ENCODE measurements around the gene RTN3.
"Not testable (repeated sequence)": the region's sequence is repeated elsewhere in the genome, so short reads cannot be mapped to it uniquely, and the experiment has no call there.

Gene RTN3, protein sequence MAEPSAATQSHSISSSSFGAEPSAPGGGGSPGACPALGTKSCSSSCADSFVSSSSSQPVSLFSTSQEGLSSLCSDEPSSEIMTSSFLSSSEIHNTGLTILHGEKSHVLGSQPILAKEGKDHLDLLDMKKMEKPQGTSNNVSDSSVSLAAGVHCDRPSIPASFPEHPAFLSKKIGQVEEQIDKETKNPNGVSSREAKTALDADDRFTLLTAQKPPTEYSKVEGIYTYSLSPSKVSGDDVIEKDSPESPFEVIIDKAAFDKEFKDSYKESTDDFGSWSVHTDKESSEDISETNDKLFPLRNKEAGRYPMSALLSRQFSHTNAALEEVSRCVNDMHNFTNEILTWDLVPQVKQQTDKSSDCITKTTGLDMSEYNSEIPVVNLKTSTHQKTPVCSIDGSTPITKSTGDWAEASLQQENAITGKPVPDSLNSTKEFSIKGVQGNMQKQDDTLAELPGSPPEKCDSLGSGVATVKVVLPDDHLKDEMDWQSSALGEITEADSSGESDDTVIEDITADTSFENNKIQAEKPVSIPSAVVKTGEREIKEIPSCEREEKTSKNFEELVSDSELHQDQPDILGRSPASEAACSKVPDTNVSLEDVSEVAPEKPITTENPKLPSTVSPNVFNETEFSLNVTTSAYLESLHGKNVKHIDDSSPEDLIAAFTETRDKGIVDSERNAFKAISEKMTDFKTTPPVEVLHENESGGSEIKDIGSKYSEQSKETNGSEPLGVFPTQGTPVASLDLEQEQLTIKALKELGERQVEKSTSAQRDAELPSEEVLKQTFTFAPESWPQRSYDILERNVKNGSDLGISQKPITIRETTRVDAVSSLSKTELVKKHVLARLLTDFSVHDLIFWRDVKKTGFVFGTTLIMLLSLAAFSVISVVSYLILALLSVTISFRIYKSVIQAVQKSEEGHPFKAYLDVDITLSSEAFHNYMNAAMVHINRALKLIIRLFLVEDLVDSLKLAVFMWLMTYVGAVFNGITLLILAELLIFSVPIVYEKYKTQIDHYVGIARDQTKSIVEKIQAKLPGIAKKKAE

GRCh38 chr11:63681321-63682065 is at the start of gene RTN3:
Gene RTN3, plus strand, starts transcription at chr11:63681500. Its CDS starts 137 bp downstream, at chr11:63681637.
- H3K27me3 ChIP-seq (replicated peaks; ENCODE audit: control insufficient read depth, insufficient read depth, low read length): no peaks in the 10 kb centered on the region

GRCh38 chr11:63635762-63636465 is 45.4 kb upstream of the RTN3 start:
- peaks cover 79% of the 10 kb centered on the region for H3K36me3 ChIP-seq (ENCODE audit: control insufficient read depth, insufficient read depth, low read length, severe bottlenecking)
- no peaks in the 10 kb centered on the region for H3K9me3 ChIP-seq (ENCODE audit: control insufficient read depth, low read length)
- no peaks in the 10 kb centered on the region for H3K4me1 ChIP-seq (ENCODE audit: control insufficient read depth, insufficient read depth, low read length)
- no peak overlapping the region for H3K4me3 ChIP-seq (ENCODE audit: low read length)
- peak; percentile 82 for DNase-seq (ENCODE audit: low read depth)
- no peak overlapping the region for H3K9ac ChIP-seq (ENCODE audit: low read length)
- no peaks in the 10 kb centered on the region for H3K27me3 ChIP-seq (replicated peaks; ENCODE audit: control insufficient read depth, insufficient read depth, low read length)

More at GRCh38 chr11:63681321-63682065, at the start of gene RTN3:
- peak within 1 kb of the TSS; percentile 100 for H3K4me3 ChIP-seq (ENCODE audit: low read length)
- DNase-seq (ENCODE audit: low read depth): peak; percentile 99
- no peaks in the 10 kb centered on the region for H3K9me3 ChIP-seq (ENCODE audit: control insufficient read depth, low read length)
- peaks cover 41% of the 10 kb centered on the region for H3K4me1 ChIP-seq (ENCODE audit: control insufficient read depth, insufficient read depth, low read length)
- H3K9ac ChIP-seq (ENCODE audit: low read length): peak within 1 kb of the TSS; percentile 99
- no peaks in the 10 kb centered on the region for H3K36me3 ChIP-seq (ENCODE audit: control insufficient read depth, insufficient read depth, low read length, severe bottlenecking)

- not testable (repeated sequence) for H3K9ac ChIP-seq (ENCODE audit: low read length); H3K9me3 ChIP-seq (ENCODE audit: control insufficient read depth, low read length); H3K27me3 ChIP-seq (replicated peaks; ENCODE audit: control insufficient read depth, insufficient read depth, low read length); H3K4me1 ChIP-seq (ENCODE audit: control insufficient read depth, insufficient read depth, low read length); DNase-seq (ENCODE audit: low read depth); H3K4me3 ChIP-seq (ENCODE audit: low read length)
- H3K36me3 ChIP-seq (ENCODE audit: control insufficient read depth, insufficient read depth, low read length, severe bottlenecking): peaks cover 79% of the 10 kb centered on the region
These were observed 42.9 kb upstream of the RTN3 start for GRCh38 chr11:63638436-63638835.

DNA sequence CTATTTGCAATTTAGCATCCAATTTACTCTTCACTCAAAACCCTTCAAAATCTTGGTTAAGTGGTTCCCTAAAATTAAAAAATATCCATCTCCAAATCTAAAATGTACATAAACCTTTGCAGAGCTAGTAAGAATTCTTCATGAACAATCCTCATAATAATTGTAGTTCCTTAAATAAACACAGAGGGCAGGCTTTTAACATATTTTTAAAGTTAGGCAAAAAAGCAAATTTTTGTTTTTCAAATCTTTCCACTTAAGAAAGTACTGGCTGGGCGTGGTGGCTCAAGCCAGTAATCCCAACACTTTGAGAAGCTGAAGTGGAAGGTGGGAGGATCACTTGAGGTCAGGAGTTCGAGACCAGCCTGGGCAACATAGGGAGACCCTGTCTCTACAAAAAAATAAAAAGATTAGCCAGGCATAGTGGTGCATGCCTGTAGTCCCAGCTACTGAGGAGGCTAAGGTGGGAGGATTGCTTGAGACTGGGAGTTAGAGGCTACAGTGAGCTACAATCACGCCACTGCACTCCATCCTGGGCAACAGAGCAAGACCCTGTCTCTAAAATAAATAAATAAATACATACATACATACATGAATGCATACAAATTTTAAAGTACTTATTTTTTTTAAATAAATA is 42.0 kb upstream of the RTN3 start:
- Histone ChIP-seq H3K36me3 (ENCODE audit: control insufficient read depth, insufficient read depth, low read length, severe bottlenecking) (peaks cover 86% of the 10 kb centered on the region), H3K27me3 (replicated peaks; ENCODE audit: control insufficient read depth, insufficient read depth, low read length) (no peaks in the 10 kb centered on the region), H3K4me1 (ENCODE audit: control insufficient read depth, insufficient read depth, low read length) (peaks cover 6% of the 10 kb centered on the region), H3K9me3 (ENCODE audit: control insufficient read depth, low read length) (no peaks in the 10 kb centered on the region), H3K4me3 (ENCODE audit: low read length) (no peak overlapping the region), H3K9ac (ENCODE audit: low read length) (no peak overlapping the region)
- DNase-seq (ENCODE audit: low read depth): peak; percentile 78

- peak overlapping the region; percentile 36 for H3K9ac ChIP-seq (ENCODE audit: low read length)
- peaks cover 9% of the 10 kb centered on the region for H3K4me1 ChIP-seq (ENCODE audit: control insufficient read depth, insufficient read depth, low read length)
- peaks cover 87% of the 10 kb centered on the region for H3K36me3 ChIP-seq (ENCODE audit: control insufficient read depth, insufficient read depth, low read length, severe bottlenecking)
- H3K4me3 ChIP-seq (ENCODE audit: low read length): no peak overlapping the region
- H3K27me3 ChIP-seq (replicated peaks; ENCODE audit: control insufficient read depth, insufficient read depth, low read length): no peaks in the 10 kb centered on the region
- H3K9me3 ChIP-seq (ENCODE audit: control insufficient read depth, low read length): no peaks in the 10 kb centered on the region
- DNase-seq (ENCODE audit: low read depth): peak; percentile 34
These were observed 39.6 kb upstream of the RTN3 start for GRCh38 chr11:63641727-63642126.

- Histone ChIP-seq H3K4me3 (ENCODE audit: low read length) (no peak overlapping the region), H3K27me3 (replicated peaks; ENCODE audit: control insufficient read depth, insufficient read depth, low read length) (no peaks in the 10 kb centered on the region)
These were observed 38.1 kb upstream of the RTN3 start for GRCh38 chr11:63643205-63643604.

DNA sequence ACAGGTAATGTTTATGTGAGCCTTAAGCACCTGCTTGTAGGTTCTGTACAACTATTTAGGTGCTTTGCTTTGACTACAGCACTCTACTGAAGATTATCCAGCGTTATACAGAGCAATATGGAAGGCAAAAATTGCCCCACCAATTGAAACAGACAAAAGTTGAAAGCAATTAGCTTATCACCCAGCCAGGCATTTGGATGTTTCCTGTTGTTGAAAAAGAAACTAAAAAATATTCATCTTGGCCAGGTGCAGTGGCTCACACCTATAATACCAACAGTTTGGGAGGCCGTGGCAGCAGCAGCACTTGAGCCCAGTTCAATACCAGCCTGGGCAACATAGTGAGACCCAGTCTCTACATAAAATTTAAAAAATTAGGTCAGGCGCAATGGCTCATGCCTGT is 28.6 kb upstream of the RTN3 start:
- Histone ChIP-seq H3K4me1 (ENCODE audit: control insufficient read depth, insufficient read depth, low read length) (peaks cover 9% of the 10 kb centered on the region), H3K9ac (ENCODE audit: low read length) (no peak overlapping the region), H3K9me3 (ENCODE audit: control insufficient read depth, low read length) (no peaks in the 10 kb centered on the region), H3K4me3 (ENCODE audit: low read length) (no peak overlapping the region), H3K36me3 (ENCODE audit: control insufficient read depth, insufficient read depth, low read length, severe bottlenecking) (peaks cover 84% of the 10 kb centered on the region), H3K27me3 (replicated peaks; ENCODE audit: control insufficient read depth, insufficient read depth, low read length) (no peaks in the 10 kb centered on the region)
- no peak for DNase-seq (ENCODE audit: low read depth)

More at GRCh38 chr11:63643205-63643604, 38.1 kb upstream of the RTN3 start:
- DNase-seq (ENCODE audit: low read depth): no peak
- H3K36me3 ChIP-seq (ENCODE audit: control insufficient read depth, insufficient read depth, low read length, severe bottlenecking): peaks cover 87% of the 10 kb centered on the region
- peaks cover 9% of the 10 kb centered on the region for H3K4me1 ChIP-seq (ENCODE audit: control insufficient read depth, insufficient read depth, low read length)
- H3K9ac ChIP-seq (ENCODE audit: low read length): no peak overlapping the region
- H3K9me3 ChIP-seq (ENCODE audit: control insufficient read depth, low read length): no peaks in the 10 kb centered on the region

GRCh38 chr11:63660972-63661371 is 20.3 kb upstream of the RTN3 start:
- no peaks in the 10 kb centered on the region for H3K27me3 ChIP-seq (replicated peaks; ENCODE audit: control insufficient read depth, insufficient read depth, low read length)
- no peak overlapping the region for H3K4me3 ChIP-seq (ENCODE audit: low read length)
- peaks cover 25% of the 10 kb centered on the region for H3K36me3 ChIP-seq (ENCODE audit: control insufficient read depth, insufficient read depth, low read length, severe bottlenecking)
- peaks cover 24% of the 10 kb centered on the region for H3K4me1 ChIP-seq (ENCODE audit: control insufficient read depth, insufficient read depth, low read length)
- no peaks in the 10 kb centered on the region for H3K9me3 ChIP-seq (ENCODE audit: control insufficient read depth, low read length)
- H3K9ac ChIP-seq (ENCODE audit: low read length): no peak overlapping the region
- DNase-seq (ENCODE audit: low read depth): no peak

GRCh38 chr11:63663809-63664208 is 17.5 kb upstream of the RTN3 start:
- H3K4me1 ChIP-seq (ENCODE audit: control insufficient read depth, insufficient read depth, low read length): peaks cover 53% of the 10 kb centered on the region
- DNase-seq (ENCODE audit: low read depth): peak; percentile 71
- no peaks in the 10 kb centered on the region for H3K9me3 ChIP-seq (ENCODE audit: control insufficient read depth, low read length)
- H3K36me3 ChIP-seq (ENCODE audit: control insufficient read depth, insufficient read depth, low read length, severe bottlenecking): no peaks in the 10 kb centered on the region
- no peak overlapping the region for H3K9ac ChIP-seq (ENCODE audit: low read length)
- no peak overlapping the region for H3K4me3 ChIP-seq (ENCODE audit: low read length)
- no peaks in the 10 kb centered on the region for H3K27me3 ChIP-seq (replicated peaks; ENCODE audit: control insufficient read depth, insufficient read depth, low read length)

DNA sequence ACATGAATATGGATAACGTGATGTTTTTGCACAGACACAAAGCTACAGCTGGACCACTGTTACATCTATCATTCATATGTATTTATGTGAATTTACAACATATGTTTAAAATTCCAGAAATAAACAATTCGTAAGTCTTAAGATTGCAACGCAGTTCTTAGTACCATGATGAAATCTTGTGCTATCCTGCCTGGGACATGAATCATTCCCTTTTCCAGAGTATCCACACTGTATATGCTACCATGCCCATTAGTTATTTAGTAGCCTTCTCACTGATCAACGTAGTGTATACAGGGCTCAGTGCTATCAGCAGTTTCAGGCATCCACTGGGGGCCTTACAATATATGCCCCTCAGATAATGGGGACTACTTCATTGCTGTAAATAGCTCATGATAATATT is 14.4 kb upstream of the RTN3 start:
- Histone ChIP-seq H3K4me3 (ENCODE audit: low read length) (peak overlapping the region; percentile 88), H3K27me3 (replicated peaks; ENCODE audit: control insufficient read depth, insufficient read depth, low read length) (no peaks in the 10 kb centered on the region), H3K9ac (ENCODE audit: low read length) (peak overlapping the region; percentile 54), H3K9me3 (ENCODE audit: control insufficient read depth, low read length) (no peaks in the 10 kb centered on the region), H3K4me1 (ENCODE audit: control insufficient read depth, insufficient read depth, low read length) (peaks cover 67% of the 10 kb centered on the region), H3K36me3 (ENCODE audit: control insufficient read depth, insufficient read depth, low read length, severe bottlenecking) (no peaks in the 10 kb centered on the region)
- peak; percentile 78 for DNase-seq (ENCODE audit: low read depth)

Measured in adipocyte (in vitro differentiated cells).